GM13976 (cell line): ENCODE data around the gene CUL9.

Experiments
- DNase-seq: peaks from one replicate; pipeline ENCODE4 v3.0.0; 2012; ENCODE audit warnings: low spot score
- CTCF ChIP-seq: IDR thresholded peaks from 2 replicates; pipeline ENCODE4 v1.5.1; 2012; ENCODE audit warnings: borderline replicate concordance, mild to moderate bottlenecking; ENCODE audit not compliant: insufficient read depth; ENCODE audit errors: extremely low read depth, missing control alignments, control extremely low read depth
- in situ Hi-C: fragments of 300-500 bp; cut with MboI; formaldehyde crosslinking; loops from one replicate; pipeline ENCODE4 v1.12.0; 2022; ENCODE audit warnings: low sequenced_read_pairs, mixed read lengths, inconsistent platforms; ENCODE audit not compliant: unreplicated experiment

Gene CUL9

DNA sequence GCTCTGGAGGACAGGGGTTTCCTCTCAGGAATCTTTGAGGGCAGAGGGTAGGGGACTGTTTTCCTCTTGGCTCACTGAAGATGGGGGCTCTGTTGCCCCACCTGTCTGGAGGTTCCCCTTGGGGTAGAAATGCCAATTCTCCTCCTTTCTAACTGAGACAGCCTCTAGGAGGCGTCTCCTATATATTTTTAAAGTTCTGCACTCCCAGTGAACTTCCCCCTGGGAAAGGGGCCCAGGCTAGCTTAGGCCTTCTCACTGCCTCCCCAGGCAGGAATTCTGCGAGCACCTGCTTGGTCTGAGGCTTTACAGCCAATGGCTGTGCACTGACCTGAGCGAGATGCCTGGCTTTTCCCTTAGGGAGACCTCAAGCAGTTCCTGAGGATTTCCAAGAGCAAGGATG is 35.7 kb upstream of the CUL9 start:
- in situ Hi-C loops: no loop called here
- no peak for TF ChIP-seq CTCF
- no peak for DNase-seq

- no peak for TF ChIP-seq CTCF
- in situ Hi-C loops: no loop called here
- no peak for DNase-seq
Observed at GRCh38 chr6:43146709-43147688, 35.0 kb upstream of the CUL9 start.

GRCh38 chr6:43147691-43148477 is 34.1 kb upstream of the CUL9 start:
- in situ Hi-C loops: no loop called here
- no peak for DNase-seq
- TF ChIP-seq CTCF: no peak

- no peak for DNase-seq
- in situ Hi-C loops: no loop called here
- TF ChIP-seq CTCF: no peak
Observed at GRCh38 chr6:43149265-43149664, 32.7 kb upstream of the CUL9 start.

GRCh38 chr6:43150051-43150751 is 31.8 kb upstream of the CUL9 start:
- DNase-seq: no peak
- in situ Hi-C loops: no loop called here
- no peak for TF ChIP-seq CTCF

DNA sequence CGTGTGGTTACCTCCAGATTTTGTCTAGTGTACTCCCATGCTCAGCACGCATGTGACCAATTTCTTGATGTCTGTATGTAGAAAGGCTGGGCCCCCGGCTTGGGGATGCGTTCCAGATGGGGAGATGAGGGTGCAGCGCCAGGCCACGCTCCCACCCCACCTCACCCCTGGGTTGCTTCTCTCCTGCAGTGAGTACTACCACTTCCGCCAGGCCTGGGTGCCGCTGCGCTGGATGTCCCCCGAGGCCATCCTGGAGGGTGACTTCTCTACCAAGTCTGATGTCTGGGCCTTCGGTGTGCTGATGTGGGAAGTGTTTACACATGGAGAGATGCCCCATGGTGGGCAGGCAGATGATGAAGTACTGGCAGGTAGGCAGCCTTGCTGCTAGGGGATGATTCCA is 22.4 kb upstream of the CUL9 start:
- in situ Hi-C loops: no loop called here

More for the DNA sequence above, 22.4 kb upstream of the CUL9 start:
- TF ChIP-seq CTCF: no peak
- DNase-seq: no peak
